HG02943 (cell line): Measurements from ENCODE around the gene CISH.
A peak's percentile ranks its signal among the peaks of the same experiment; 100 is the strongest.

Experiments used
- ATAC-seq: cut with Tn5 transposase; IDR thresholded peaks from one replicate; pipeline ENCODE4 v1.9.1; 2021; ENCODE audit warnings: mild to moderate bottlenecking, low read depth, moderate library complexity; ENCODE audit not compliant: unreplicated experiment

Gene CISH, protein sequence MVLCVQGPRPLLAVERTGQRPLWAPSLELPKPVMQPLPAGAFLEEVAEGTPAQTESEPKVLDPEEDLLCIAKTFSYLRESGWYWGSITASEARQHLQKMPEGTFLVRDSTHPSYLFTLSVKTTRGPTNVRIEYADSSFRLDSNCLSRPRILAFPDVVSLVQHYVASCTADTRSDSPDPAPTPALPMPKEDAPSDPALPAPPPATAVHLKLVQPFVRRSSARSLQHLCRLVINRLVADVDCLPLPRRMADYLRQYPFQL

DNA sequence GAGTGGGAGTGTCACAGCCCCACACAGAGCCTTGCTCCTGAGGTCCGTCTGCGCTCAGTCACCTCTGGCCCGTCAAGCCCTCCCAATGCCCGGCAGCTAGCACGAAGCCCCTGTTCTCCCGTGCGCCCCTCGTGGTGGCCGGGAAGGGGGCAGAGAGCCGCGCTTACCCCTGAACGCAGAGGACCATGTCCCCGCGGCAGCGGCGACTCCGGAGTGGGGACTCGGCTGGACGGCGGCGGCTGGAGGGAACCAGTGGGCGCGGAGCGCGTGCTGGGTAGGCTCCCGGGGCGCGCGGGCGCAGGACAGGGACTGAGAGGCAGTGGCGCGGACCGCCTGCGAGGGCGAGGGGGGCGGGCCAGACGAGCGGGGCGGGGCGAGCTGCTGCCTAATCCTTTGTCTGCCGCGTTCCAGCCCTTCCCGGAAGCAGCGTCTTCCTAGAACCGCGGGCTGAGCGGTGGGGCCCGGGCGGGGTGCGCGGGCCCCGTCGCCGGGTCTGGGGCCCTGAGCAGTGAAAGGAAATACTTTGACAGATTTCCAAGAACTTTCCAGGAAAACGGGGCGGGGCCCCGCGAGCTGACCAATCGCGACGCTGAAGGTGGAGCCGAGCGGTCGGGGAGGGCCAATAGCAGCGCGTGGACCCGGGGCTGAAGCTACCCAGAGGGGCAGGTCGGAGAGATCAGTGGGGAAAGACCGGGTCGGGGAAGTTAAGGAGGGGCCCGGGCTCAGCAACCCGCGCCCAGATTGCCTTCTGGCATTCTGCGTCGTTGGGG is at the start of gene CISH:
Gene CISH (minus strand): TSS at position 311 of the 770 bp plus-strand sequence. CDS start 124 bp downstream, at position 187.
- ATAC-seq = peak; percentile 71

- no peak for ATAC-seq
Measured at GRCh38 chr3:50660386-50660785, 48.8 kb upstream of the CISH start.

DNA sequence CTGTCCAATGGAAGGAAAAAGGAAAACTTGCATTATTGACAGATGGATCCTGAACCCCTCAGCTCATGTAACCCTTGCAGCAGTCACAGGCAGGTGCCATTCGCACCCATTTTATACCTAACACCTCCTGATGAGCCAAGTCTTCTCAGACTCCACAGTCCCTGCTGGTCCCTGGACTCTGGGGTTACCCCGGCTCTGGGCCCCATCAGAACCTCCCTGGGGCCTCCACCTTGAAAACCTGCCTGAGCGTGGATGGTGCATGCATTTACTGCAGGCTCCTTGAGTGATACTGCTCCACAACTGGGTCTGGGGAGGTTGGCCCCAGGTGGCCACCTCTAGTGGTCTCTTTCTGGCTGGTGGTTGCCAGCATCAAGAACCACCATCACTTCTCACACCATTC is 47.3 kb upstream of the CISH start:
- no peak for ATAC-seq

- no peak for ATAC-seq
Measured at GRCh38 chr3:50658416-50658815, 46.8 kb upstream of the CISH start.

DNA sequence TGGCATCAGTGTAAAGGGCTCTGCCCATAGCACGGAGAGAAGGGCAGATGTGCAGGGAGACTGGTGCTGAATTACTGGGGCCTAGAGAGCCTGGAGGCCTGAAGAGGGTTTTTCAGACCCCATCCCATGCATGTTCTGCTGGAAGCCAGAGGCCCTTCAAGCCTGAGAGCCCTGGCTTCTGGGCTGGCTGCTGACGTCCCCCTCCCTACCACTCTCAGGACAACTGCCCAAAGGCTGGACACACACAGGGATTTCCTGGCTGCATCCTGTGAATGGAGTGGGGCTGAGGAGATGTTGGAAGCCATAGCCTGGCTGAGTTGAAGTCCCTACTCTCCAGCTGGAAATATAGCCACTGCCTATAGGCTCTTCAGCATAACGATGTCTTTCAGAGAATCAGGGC is 46.2 kb upstream of the CISH start:
- ATAC-seq = no peak

GRCh38 chr3:50657407-50657806 is 45.8 kb upstream of the CISH start:
- no peak for ATAC-seq

DNA sequence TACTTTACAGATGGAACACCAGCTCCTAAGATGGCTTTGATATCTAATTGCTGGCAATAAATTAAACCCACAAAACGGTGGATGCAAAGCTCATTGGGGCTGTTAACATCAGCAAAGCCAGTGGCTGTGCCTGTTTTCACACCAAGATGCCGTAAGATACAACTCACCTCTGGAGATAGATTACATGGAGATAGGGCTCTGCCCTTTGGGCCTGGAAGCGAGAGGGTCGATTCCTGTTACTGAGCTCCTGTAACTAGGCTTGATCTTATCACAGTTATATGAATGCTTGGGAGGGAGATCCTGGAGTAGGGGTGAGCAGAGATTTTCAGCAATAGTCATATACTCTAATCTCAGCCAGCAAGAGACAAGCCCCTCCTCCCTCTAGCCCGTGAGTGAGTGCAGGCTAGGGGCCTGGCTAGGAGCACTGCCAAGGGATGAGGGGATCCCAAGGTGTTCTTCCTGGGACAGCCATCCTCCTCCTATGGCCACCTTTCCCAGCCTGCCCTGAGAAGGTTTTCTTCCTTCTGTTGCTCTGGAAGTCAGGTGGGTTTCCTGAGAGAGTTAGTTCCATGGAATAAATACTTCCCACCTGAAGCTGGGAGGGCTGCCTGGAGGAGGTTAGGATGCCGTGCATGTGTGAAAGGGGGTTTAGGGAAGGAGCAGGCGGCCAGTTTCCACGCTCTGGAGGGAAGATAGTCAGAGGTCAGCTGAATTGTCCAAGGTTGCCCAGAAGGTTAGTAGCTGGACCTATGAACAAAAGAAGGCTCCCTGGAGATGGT is 45.0 kb upstream of the CISH start:
- ATAC-seq = no peak

- no peak for ATAC-seq
Measured at GRCh38 chr3:50655009-50655830, 43.6 kb upstream of the CISH start.

DNA sequence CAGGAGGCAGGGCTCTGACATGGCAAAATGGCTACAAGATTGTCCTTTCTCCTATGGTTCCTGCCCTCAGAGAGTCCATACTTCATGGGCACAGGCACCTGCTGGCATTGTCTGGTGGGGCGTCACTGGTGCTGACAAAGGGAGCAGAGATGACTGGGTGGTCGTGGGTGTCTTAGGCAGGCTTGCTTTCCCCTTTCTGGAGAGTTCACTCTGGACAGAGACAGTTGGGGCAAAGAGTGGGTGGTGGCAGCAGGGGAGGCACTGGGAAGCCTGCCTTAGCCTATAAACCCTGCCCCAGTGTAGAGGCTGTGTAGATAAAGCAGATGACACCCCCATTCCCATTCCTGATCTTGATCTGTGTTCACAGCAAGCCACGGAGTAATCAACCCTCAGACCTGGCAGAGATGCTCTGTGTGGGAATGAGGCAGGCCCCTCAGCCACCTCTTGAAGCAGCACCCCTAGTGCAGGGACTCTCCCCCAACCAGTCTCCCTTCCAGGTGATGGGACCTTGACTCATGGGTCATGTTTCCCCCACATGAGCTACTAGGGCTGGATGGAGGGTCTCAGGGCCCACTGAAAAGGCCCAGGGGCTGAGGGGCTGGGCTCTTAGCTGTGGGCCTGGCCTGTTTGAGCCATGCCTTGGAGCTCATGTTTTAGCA is 42.5 kb upstream of the CISH start:
- no peak for ATAC-seq

DNA sequence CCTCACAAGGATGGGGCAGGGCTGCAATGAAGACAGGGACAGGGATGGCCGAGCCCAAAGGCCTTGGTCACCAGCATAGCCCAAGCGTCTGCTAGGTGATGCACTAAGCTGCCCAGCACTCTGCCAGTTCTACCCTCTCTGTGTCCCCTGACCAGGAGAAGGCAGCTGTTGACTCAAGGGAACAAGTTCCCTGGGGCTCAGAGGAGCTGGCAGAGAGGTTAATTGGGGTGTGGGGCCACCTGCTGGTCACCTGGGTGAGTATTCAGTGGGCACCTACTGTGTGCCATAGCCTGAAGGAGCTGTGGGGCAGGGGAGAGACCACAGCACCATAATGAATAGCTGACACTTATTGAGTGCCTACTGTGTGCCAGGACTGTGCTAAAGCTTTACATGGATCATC is 41.1 kb upstream of the CISH start:
- ATAC-seq = no peak

DNA sequence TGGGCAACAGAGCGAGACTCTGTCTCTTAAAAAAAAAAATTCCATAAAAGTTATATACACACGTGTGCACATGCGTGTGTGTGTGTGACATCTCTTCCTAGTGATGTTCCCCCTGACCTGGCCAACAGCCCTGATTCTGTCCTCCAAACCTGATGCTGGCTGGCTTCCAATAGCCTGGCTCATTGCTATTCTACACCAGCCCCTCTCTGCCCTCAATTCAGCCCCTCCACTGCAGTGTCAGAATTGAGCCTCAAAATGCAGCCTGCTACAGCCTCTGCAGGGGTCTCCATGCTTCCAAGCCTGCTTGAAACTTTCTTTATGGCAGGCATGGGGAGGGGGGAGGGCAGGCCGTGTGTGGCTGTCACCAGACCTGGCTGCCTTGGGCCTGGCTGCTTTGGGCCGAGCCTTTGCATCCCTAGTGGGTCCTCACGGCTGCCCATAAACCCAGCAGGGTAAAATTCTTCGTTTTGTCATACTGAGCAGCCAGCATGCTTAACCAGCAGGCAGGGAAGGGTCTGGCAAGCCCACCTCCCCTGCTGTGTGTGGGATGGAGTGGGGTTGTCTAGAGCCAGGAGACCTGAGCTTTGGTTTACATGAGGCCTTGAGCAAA is 40.5 kb upstream of the CISH start:
- no peak for ATAC-seq

- ATAC-seq = no peak
Measured at GRCh38 chr3:50651445-50651844, 39.9 kb upstream of the CISH start.

DNA sequence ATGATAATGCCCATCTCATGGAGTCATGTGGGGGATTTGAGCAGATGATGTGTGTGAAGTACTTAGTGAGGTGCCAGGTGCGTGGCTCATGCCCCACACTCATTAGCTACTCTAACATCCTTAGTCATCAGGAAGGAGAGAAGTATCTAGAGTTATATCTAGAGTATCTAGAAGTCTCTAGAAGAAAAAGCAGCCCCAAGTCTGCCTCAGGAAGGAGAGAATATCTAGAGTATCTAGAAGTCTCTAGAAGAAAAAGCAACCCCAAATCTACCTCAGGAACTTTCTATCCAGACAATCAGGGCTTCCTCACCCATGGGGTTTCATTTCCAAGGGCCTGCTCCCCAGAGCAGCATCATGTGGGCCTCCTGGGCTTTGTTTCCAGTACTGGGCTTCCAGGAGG is 38.4 kb upstream of the CISH start:
- ATAC-seq = no peak

GRCh38 chr3:50649451-50649931 is 37.9 kb upstream of the CISH start:
- ATAC-seq = no peak

- ATAC-seq = no peak
Measured at GRCh38 chr3:50648944-50649343, 37.4 kb upstream of the CISH start.

DNA sequence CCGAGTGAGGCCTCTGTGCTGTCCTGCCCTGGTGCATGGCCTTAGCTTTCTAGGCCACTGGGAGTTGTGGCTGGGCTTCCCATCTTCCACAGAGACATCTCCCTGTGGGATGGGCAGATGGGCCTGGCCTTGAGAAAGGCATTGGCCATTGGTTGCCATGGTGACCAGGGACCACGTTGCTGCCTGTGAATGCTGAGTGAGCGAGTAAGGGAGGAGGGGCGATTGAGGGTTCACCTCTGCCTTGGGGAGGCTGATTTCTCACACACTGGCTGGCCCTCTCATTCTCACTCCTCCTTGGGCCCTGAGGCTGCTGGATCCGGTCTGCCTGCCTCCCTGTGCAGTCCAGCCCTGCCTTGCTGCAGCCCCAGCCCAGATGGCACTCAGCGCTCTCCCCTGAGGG is 36.7 kb upstream of the CISH start:
- ATAC-seq = no peak

DNA sequence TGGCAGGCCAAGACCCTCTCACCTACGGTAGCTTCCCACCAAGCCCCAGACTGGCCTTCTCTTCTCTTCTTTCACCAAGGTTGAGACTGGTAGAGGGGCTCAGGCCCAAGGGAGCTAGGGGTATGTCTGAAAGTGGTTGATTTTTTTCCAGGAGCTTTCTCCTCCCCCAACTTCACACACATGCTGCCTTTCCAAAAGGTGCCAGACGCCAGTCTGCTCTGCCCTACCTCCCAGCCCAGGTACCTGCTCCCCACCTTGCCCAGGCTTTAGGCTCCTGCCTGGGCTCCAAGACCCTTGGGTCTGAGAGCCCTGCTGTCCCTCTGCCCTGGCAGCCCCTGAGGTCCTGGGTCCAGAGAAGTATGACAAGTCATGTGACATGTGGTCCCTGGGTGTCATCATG is 33.8 kb upstream of the CISH start:
- no peak for ATAC-seq

DNA sequence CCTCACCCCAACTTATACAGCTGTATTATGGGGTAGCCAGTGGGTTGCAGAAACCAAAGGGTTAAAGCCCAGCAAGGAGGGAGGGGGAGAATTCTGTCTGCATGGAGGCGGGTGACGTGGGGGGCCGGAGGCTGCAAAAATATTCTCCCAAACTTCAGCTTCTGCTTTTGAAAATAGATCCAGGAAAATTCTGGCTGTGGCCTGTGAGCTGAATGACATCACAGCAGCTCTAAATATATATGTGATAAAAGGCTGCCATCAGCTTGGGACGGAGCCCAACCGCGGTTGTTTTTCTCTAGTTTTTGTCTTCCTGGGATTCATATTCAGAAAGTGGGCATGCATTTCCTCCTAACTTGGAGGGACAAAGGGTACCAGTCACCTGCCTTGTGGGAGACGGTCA is 33.0 kb upstream of the CISH start:
- no peak for ATAC-seq

DNA sequence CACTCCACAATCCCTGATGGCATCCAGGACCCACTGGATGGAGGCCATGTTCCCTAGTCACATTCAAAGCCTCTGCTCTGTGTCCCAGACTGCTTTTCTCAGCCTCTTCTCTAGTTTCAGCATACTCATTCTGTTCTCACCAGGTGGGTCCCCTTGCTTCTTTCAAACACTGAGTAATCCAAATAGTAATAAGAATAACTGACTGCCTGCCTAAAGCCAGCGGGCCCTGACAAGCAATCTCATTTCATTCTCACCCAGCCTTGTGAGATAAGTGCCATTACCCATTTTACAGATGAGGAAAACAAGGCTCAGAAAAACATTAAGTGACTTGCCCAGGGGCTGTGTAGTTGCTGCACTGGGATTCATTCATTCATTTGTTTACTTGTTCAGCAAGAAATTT is 30.8 kb upstream of the CISH start:
- no peak for ATAC-seq
